HepG2 (cell line): Measurements from ENCODE around the gene TBC1D10A.

Experiments
- ARNT ChIP-seq: fragments of 450-650 bp; IDR thresholded peaks from 2 replicates; pipeline ENCODE4 v1.6.1; 2017
- ATF2 ChIP-seq: sonication (generic); formaldehyde crosslinking; IDR thresholded peaks from 2 replicates; pipeline ENCODE4 v1.4.0; 2020; ENCODE audit warnings: missing genetic modification reagents
- EP300 ChIP-seq, 3 experiments: sonication (generic) in 1 of 3; formaldehyde crosslinking in 1 of 3; IDR thresholded peaks; 2 replicates each; pipeline versions ENCODE4 v1.5.1 to v1.6.1; 2011 to 2020; ENCODE audit warnings: low read depth in 2 of 3, low read length in 2 of 3, borderline replicate concordance in 1 of 3, improper control_type of control experiment in 1 of 3, mild to moderate bottlenecking in 1 of 3, missing genetic modification reagents in 1 of 3, moderate library complexity in 1 of 3
- MAX ChIP-seq: IDR thresholded peaks from 2 replicates; pipeline ENCODE4 v1.6.1; 2012; ENCODE audit warnings: inconsistent platforms
- NFIC ChIP-seq: IDR thresholded peaks from 2 replicates; pipeline ENCODE4 v1.6.1; 2012; ENCODE audit warnings: mild to moderate bottlenecking, low read length, inconsistent platforms
- RNF2 ChIP-seq: fragments of 450-650 bp; conservative IDR thresholded peaks from 2 replicates; pipeline ENCODE4 v1.6.1; 2016; ENCODE audit warnings: low read depth
- ZNF142 ChIP-seq: sonication (generic); formaldehyde crosslinking; IDR thresholded peaks from 2 replicates; pipeline ENCODE4 v1.4.0; 2020; ENCODE audit warnings: missing genetic modification reagents
- ZNF576 ChIP-seq: sonication (generic); formaldehyde crosslinking; IDR thresholded peaks from 2 replicates; pipeline ENCODE4 v1.4.0; 2020; ENCODE audit warnings: mild to moderate bottlenecking, missing genetic modification reagents

- TF ChIP-seq ARNT (no peak), ZNF142 (no peak), MAX (peak; percentile 37; the same call in 1 of the 2 replicates), ATF2 (CRISPR knock-in tag) (no peak), NFIC (no peak), RNF2 (no peak), ZNF576 (CRISPR knock-in tag) (no peak), EP300 (IDR thresholded peaks at IDR 0.05; ENCODE audit: low read depth in 2 of 2, low read length in 2 of 2) (no peak), EP300 (CRISPR knock-in tag; IDR thresholded peaks at IDR 0.05; ENCODE audit: borderline replicate concordance) (no peak)
Observed at GRCh38 chr22:30326706-30327362, at the start of gene TBC1D10A.
